Heart left ventricle (tissue), 13 donors: ENCODE measurements around the gene CAP1.

Source experiments
- POLR2A ChIP-seq, 2 donors: fragments of 450-650 bp; IDR thresholded peaks; one replicate each; pipeline ENCODE4 v1.6.1; 2017; ENCODE audit warnings: antibody characterized with exemption in 2 of 2, mild to moderate bottlenecking in 2 of 2, moderate library complexity in 2 of 2
- TF ChIP-seq, protein P1 (sequence below), 12 donors: fragments of 200-600 bp; sonication (generic) in 4 of 12; IDR thresholded peaks; one replicate each; pipeline versions ENCODE4 v1.5.0 to v1.8.0; 2018 to 2022; ENCODE audit warnings: antibody characterized with exemption in 12 of 12, mild to moderate bottlenecking in 5 of 12
- donor health status: ischemic (EF 13 %, LVEDD 7.1; RV severe dilation, severe dysfunction).
- donor health status: DM: no; HTN: yes; CAD: no.
- donor health status: DM: no; HTN: no; CAD: no.
- donor health status: ischemic (EF 25% LVEDD 6.9; RV normal size, moderate dysfunction).
- donor health status: ischemic (EF 25% LVEDD 5.7; RV mildly dilated, moderate dysfunction).
- donor health status: ischemic (EF 35%, LVEDD 5.7; RV mildly dilated, moderate dysfunction).
- donor health status: nonischemic (EF 11% LVEDD 7.7; RV severe dilation, severe dysfunction).
- donor health status: DM: yes; HTN: yes; CAD: no.
- donor health status: PGD.
- donor health status: ischemic (EF 29% LVEDD 5.4; RV normal size, mild dysfunction).
- donor health status: nonischemic (EF 23%, LVEDD 6.1; RV moderate dilation, normal function).

DNA sequence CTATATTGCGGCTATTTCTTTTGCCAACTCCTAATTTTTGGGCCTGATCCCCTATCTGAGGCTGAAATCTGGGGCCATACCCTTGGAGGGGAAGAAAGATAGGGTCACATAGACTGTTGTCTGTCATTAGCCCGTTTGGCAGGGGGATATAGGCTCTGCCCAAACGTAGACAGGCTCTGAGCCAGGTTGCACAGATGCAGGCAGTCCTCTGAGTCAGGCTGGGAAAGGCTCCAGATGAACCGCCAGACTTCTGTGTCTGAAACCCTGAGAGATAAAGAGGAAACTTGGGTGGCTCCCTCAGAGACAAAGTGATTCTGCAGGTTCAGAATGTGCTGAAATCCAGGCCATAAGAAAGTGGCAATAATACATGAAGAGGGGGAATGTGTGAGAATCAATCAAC lies 4.0 kb upstream of the CAP1 start:
- TF ChIP-seq POLR2A (IDR thresholded peaks at IDR 0.05) = no peak
- TF ChIP-seq, protein P1, sequence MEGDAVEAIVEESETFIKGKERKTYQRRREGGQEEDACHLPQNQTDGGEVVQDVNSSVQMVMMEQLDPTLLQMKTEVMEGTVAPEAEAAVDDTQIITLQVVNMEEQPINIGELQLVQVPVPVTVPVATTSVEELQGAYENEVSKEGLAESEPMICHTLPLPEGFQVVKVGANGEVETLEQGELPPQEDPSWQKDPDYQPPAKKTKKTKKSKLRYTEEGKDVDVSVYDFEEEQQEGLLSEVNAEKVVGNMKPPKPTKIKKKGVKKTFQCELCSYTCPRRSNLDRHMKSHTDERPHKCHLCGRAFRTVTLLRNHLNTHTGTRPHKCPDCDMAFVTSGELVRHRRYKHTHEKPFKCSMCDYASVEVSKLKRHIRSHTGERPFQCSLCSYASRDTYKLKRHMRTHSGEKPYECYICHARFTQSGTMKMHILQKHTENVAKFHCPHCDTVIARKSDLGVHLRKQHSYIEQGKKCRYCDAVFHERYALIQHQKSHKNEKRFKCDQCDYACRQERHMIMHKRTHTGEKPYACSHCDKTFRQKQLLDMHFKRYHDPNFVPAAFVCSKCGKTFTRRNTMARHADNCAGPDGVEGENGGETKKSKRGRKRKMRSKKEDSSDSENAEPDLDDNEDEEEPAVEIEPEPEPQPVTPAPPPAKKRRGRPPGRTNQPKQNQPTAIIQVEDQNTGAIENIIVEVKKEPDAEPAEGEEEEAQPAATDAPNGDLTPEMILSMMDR (IDR thresholded peaks at IDR 0.05) = no peak
